ENCODE data around the gene DGKI.

DGKI gene

GRCh38 chr7:137395420-137395819 lies 451.4 kb downstream of the DGKI start:
- no peak for DNase-seq

- DNase-seq, result no peak
These were observed 453.2 kb downstream of the DGKI start for GRCh38 chr7:137393570-137393969.

- DNase-seq, result no peak
These were observed 456.7 kb downstream of the DGKI start for GRCh38 chr7:137390076-137390475.

GRCh38 chr7:137388916-137389315 lies 457.9 kb downstream of the DGKI start:
- no peak for DNase-seq

GRCh38 chr7:137386966-137387365 lies 459.8 kb downstream of the DGKI start:
- DNase-seq, result no peak

- no peak for DNase-seq
These were observed 465.7 kb downstream of the DGKI start for GRCh38 chr7:137381045-137381444.

GRCh38 chr7:137373507-137373906 lies 473.3 kb downstream of the DGKI start:
- no peak for DNase-seq

- DNase-seq, result no peak
These were observed 475.2 kb downstream of the DGKI start for GRCh38 chr7:137371616-137372015.

GRCh38 chr7:137366995-137367394 lies 479.8 kb downstream of the DGKI start:
- no peak for DNase-seq

- DNase-seq, result no peak
These were observed 483.1 kb downstream of the DGKI start for GRCh38 chr7:137363683-137364082.

- DNase-seq, result no peak
These were observed 486.6 kb downstream of the DGKI start for GRCh38 chr7:137360087-137360679.

- no peak for DNase-seq
These were observed 491.8 kb downstream of the DGKI start for GRCh38 chr7:137354961-137355360.

- DNase-seq, result no peak
These were observed 492.4 kb downstream of the DGKI start for GRCh38 chr7:137354396-137354795.

- DNase-seq, result no peak
These were observed 494.8 kb downstream of the DGKI start for GRCh38 chr7:137351941-137352340.

- DNase-seq, result no peak
These were observed 500.9 kb downstream of the DGKI start for GRCh38 chr7:137345799-137346449.

GRCh38 chr7:137343281-137343841 lies 503.4 kb downstream of the DGKI start, which contains the start of gene PTN:
PTN (minus strand) TSS chr7:137343733; CDS start chr7:137254973, 88,760 bp downstream.
- DNase-seq, result no peak

- no peak for DNase-seq
These were observed 503.9 kb downstream of the DGKI start for GRCh38 chr7:137342828-137343261.

GRCh38 chr7:137342265-137342664 lies 504.5 kb downstream of the DGKI start:
- DNase-seq, result no peak

GRCh38 chr7:137337902-137338301 lies 508.9 kb downstream of the DGKI start:
- no peak for DNase-seq

GRCh38 chr7:137335814-137336213 lies 511.0 kb downstream of the DGKI start:
- no peak for DNase-seq

GRCh38 chr7:137331378-137331777 lies 515.4 kb downstream of the DGKI start:
- no peak for DNase-seq
